ES-I3 (cell line): ENCODE data around the gene GNPAT.
"Not testable (repeated sequence)": the region's sequence is repeated elsewhere in the genome, so short reads cannot be mapped to it uniquely, and the experiment has no call there.

Experiments used
- H3K36me3 ChIP-seq: 2 replicates; pipeline ENCODE4 v1.6.1; 2013; ENCODE audit warnings: mild to moderate bottlenecking, low read length, control low read depth, moderate library complexity; ENCODE audit not compliant: insufficient read depth
- H3K4me1 ChIP-seq: 2 replicates; pipeline ENCODE4 v1.6.1; 2013; ENCODE audit warnings: mild to moderate bottlenecking, control low read depth, low read length; ENCODE audit not compliant: insufficient read depth
- H3K9ac ChIP-seq: 2 replicates; pipeline ENCODE4 v1.6.1; 2013; ENCODE audit warnings: low read depth, mild to moderate bottlenecking, low read length, moderate library complexity
- H3K9me3 ChIP-seq: 2 replicates; pipeline ENCODE4 v1.6.1; 2013; ENCODE audit warnings: mild to moderate bottlenecking, low read length, moderate library complexity; ENCODE audit not compliant: control insufficient read depth, insufficient read depth

GNPAT gene

DNA sequence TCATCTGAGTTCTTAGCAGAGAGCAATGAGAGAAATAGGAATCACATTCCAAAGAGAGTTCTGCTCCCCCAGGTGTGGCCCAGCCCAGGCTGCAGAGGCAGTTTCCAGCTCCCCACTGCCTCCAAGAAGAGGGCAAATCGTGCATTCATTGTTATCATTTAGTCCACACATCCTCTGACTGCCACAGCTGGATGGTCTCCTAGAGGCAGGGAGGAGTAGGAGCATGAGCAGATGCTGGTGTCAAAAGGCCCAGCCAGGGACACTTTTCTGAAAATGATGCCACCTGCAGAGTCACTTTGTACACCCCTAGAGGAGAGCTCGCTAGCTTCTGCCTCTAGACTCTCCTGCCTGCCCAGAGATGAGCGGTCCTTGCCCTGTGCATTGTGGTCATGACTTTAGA lies 33.6 kb upstream of the GNPAT start:
- Histone ChIP-seq H3K9me3 (no peaks in the 10 kb centered on the region), H3K4me1 (no peaks in the 10 kb centered on the region)

DNA sequence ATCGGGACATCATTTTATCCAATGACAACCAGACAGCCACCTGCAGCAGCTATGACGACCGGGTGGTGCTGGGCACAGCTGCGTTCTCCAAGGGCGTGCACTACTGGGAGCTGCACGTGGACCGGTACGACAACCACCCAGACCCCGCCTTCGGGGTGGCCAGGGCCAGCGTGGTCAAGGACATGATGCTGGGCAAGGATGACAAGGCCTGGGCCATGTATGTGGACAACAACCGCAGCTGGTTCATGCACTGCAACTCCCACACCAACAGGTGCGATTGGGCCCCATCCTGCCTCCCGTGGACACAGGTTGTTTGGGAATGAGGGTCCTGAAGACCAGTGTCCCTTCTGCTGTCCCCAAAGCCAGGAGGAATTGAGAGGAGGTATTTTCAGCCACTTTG lies 32.0 kb upstream of the GNPAT start:
- H3K36me3 ChIP-seq: no peaks in the 10 kb centered on the region
- H3K9me3 ChIP-seq: no peaks in the 10 kb centered on the region
- no peaks in the 10 kb centered on the region for H3K4me1 ChIP-seq
- H3K9ac ChIP-seq: no peak overlapping the region

More for the DNA sequence above, 33.6 kb upstream of the GNPAT start:
- Histone ChIP-seq H3K9ac (no peak overlapping the region), H3K36me3 (no peaks in the 10 kb centered on the region)

DNA sequence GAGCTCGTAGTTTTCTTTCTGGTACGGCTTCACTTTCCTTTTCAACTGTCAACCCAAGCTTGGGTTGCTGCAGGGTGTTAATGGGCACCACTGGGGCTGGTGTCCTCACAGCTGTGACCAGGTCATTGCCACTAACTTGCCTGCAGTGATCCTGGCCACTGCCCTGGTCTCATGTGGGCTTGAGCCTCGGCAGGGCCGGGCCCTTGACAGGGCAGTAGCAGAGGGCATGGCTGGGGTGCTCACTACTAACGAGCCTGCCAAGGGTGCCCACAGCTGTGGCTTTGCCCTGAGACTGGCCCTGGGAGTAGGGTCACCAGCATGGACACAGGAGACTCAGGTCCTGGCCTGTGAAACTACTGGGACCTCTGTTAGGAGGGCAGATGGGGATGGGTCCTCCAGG lies 31.5 kb upstream of the GNPAT start:
- no peaks in the 10 kb centered on the region for H3K4me1 ChIP-seq
- H3K36me3 ChIP-seq: no peaks in the 10 kb centered on the region
- H3K9ac ChIP-seq: no peak overlapping the region
- H3K9me3 ChIP-seq: no peaks in the 10 kb centered on the region

DNA sequence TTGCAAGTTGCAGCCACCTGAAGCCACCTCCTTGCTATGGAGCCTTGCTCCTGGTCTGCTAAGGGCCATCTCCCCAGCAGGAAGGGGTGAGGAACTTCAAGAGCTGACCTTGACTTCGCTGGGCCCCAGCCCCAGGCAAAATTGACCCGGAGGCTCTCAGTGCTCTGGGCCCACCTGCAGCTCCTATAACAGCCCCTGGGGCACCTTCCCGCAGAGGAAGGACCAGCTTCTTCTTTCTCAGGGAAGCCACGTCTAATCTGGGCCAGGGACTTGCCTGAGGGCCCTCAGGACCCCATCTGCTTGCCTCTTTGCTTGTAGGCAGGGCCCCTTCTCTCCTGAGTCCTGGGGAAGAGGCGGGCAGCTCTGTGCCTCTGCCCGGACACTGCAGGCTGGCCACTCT lies 30.9 kb upstream of the GNPAT start:
- H3K4me1 ChIP-seq: no peaks in the 10 kb centered on the region

GRCh38 chr1:231211005-231211857 lies 29.8 kb upstream of the GNPAT start:
- no peaks in the 10 kb centered on the region for H3K4me1 ChIP-seq
- no peaks in the 10 kb centered on the region for H3K36me3 ChIP-seq
- H3K9me3 ChIP-seq: no peaks in the 10 kb centered on the region
- no peak overlapping the region; the same call in 1 of the 2 replicates for H3K9ac ChIP-seq

More for the DNA sequence above, 30.9 kb upstream of the GNPAT start:
- Histone ChIP-seq H3K9me3 (no peaks in the 10 kb centered on the region), H3K9ac (no peak overlapping the region), H3K36me3 (no peaks in the 10 kb centered on the region)

DNA sequence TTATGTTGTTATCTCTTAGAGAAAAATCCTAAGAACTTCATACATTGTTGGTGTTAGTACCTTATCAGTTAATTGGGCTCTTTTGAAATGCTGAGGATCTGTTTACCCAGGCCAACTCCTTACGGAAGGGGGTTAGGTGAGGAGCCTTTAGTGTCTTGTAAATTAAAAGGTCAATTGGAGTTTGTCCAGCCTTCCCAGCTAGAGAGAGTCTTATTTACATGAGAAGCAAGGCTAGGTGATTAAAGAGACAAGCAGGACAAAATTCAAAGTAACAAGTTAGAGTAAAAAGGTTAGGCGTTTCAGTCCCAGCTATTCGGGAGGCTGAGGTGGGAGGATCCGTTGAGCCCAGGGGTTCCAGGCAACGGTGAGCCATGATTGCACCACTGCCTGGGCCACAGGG lies 28.7 kb upstream of the GNPAT start:
- H3K4me1 ChIP-seq, H3K9ac ChIP-seq, H3K9me3 ChIP-seq, H3K36me3 ChIP-seq: not testable (repeated sequence)

DNA sequence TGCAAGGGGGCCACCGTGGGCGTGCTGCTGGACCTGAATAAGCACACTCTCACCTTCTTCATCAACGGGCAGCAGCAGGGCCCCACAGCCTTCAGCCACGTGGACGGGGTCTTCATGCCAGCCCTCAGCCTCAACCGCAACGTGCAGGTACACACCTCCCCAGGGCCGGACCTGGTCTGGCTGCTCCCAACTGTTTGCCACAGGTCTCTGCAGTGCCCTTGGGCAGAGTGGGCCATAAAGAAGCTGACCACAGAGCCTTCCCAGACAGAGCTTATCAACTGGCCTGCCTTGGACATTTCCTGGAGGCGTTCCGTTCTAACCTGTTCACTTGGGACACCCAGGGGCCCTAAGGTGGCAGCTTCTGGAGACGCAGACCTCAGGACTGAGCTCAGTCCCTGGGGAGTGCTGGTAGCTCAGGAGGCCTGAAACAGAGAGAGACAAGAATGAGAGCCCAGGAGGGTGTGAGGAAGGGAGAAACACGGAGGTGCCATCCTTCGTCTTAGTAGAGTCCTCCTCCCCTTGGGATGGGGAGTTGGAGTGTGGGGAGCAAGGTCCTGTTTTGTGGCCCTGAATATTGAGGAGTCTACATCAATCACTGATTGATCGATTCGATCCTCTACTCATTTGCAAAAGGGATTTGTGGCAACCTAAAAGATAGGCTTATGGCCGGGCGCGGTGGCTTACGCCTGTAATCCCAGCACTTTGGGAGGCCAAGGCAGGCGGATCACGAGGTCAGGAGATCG lies 27.0 kb upstream of the GNPAT start:
- H3K9ac ChIP-seq: no peak overlapping the region
- no peaks in the 10 kb centered on the region for H3K9me3 ChIP-seq
- H3K36me3 ChIP-seq: no peaks in the 10 kb centered on the region
- H3K4me1 ChIP-seq: no peaks in the 10 kb centered on the region

GRCh38 chr1:231214918-231215680 lies 25.9 kb upstream of the GNPAT start:
- Histone ChIP-seq H3K9me3 (no peaks in the 10 kb centered on the region), H3K36me3 (no peaks in the 10 kb centered on the region), H3K9ac (no peak overlapping the region), H3K4me1 (no peaks in the 10 kb centered on the region)

GRCh38 chr1:231215681-231216385 lies 25.2 kb upstream of the GNPAT start:
- H3K36me3 ChIP-seq: no peaks in the 10 kb centered on the region
- no peak overlapping the region for H3K9ac ChIP-seq
- H3K4me1 ChIP-seq: no peaks in the 10 kb centered on the region
- H3K9me3 ChIP-seq: no peaks in the 10 kb centered on the region

GRCh38 chr1:231216498-231216897 lies 24.5 kb upstream of the GNPAT start:
- Histone ChIP-seq H3K9me3 (no peaks in the 10 kb centered on the region), H3K36me3 (no peaks in the 10 kb centered on the region), H3K4me1 (no peaks in the 10 kb centered on the region), H3K9ac (no peak overlapping the region)

- no peaks in the 10 kb centered on the region for H3K36me3 ChIP-seq
- no peaks in the 10 kb centered on the region for H3K4me1 ChIP-seq
- no peak overlapping the region for H3K9ac ChIP-seq
- no peaks in the 10 kb centered on the region for H3K9me3 ChIP-seq
Observed at GRCh38 chr1:231217056-231217455, 24.0 kb upstream of the GNPAT start.

- no peak overlapping the region for H3K9ac ChIP-seq
- no peaks in the 10 kb centered on the region for H3K9me3 ChIP-seq
- no peaks in the 10 kb centered on the region for H3K4me1 ChIP-seq
- H3K36me3 ChIP-seq: no peaks in the 10 kb centered on the region
Observed at GRCh38 chr1:231218078-231218477, 22.9 kb upstream of the GNPAT start.

DNA sequence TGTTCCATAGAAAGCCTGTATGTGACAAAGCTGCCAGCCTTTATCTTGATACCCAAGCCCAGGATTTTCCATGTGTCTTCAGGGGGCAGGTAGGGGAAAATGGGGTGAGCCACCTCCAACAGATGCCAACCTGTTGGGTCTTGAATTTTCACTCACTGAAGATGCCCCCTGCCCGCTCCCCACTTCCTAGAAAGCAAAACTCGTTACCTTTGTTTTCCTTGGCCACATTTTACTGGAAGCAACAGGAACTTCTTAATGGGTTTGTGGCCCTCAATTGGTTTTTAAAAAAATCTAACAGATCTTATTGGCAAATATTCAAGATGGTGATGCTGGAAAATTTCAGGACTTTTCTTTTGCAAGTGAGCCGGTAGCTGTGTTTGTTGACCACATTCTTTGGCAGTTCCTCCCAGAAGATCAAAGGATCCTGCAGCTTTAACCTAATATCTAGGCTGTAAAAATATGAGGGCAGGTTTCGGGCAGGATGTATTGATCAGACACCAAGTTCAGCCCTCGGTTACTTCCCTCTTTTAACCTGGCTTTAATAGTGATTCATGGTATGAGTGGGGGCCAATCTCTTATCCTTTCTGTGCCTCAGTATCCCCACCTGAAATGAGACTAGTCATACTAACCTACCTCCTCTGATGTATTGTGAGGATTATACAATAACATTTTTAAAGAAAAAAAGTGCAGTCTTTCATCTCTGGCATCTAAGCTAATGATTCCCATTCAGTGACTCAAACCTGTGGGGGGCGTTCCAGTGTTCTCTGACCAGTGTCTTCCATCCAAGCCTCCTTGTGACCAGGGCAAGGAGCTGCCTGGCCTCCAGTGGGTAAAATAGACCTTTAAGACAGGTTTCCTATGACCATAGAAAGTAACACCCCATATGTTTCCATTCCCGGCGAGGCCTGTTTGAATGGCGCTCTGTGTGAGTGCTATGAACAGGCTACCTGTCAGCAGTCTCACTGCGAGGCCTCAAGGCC lies 21.3 kb upstream of the GNPAT start:
- Histone ChIP-seq H3K9ac (no peak overlapping the region), H3K9me3 (no peaks in the 10 kb centered on the region), H3K36me3 (no peaks in the 10 kb centered on the region), H3K4me1 (no peaks in the 10 kb centered on the region)
